K562 (cell line): Measurements from ENCODE around the gene EZH1. TPM values are rescaled to one million over a fixed set of nuclear protein-coding genes. Genes with fewer than 3 reads are reported as not detected.

Source experiments
- ELF4 ChIP-seq: fragments of 450-650 bp; formaldehyde crosslinking; IDR thresholded peaks from 2 replicates; pipeline ENCODE4 v1.4.0; 2022; ENCODE audit warnings: missing genetic modification characterization
- KDM5B ChIP-seq: fragments of 200-600 bp; sonication (generic); IDR thresholded peaks from 2 replicates; pipeline ENCODE4 v1.6.1; 2012; ENCODE audit warnings: low read depth, mild to moderate bottlenecking, moderate library complexity, low read length, control low read depth, inconsistent platforms; ENCODE audit not compliant: insufficient replicate concordance
- RBM22 ChIP-seq: fragments of 200-400 bp; formaldehyde crosslinking; IDR thresholded peaks from 2 replicates; pipeline ENCODE4 v1.6.1; 2018; ENCODE audit warnings: low read length, low read depth; ENCODE audit not compliant: poor library complexity, severe bottlenecking
- ZKSCAN8 ChIP-seq: fragments of 200-800 bp; sonication (Bioruptor generic); IDR thresholded peaks from 2 replicates; pipeline ENCODE4 v1.6.1; 2016; ENCODE audit warnings: missing genetic modification characterization, missing compliant biosample characterization
- ZNF143 ChIP-seq: sonication (generic); formaldehyde crosslinking; IDR thresholded peaks from 2 replicates; pipeline ENCODE4 v1.9.0; 2022; ENCODE audit warnings: mild to moderate bottlenecking, missing genetic modification reagents
- polyA plus RNA-seq, 8 experiments: library from polyadenylated mRNA; depleted of rRNA in 4 of 8; stranded (reverse) in 5 of 8; unstranded in 3 of 8; fragments of >200 nt; fragmentation: Nextera tagmentation in 2 of 8; fragmentation: Illumina TruSeq in 1 of 8; extraction: Ambion mirVana in 2 of 8; extraction: Trizol in 1 of 8; gene quantifications; 2 replicates each; pipeline versions ENCODE4 v1.2.1 to v1.2.3, GENCODE V29; 2011 to 2014; ENCODE audit warnings: inconsistent platforms in 1 of 8, missing spikeins in 1 of 8
- total RNA-seq, 7 experiments: library from RNA; depleted of rRNA in 6 of 7; stranded (reverse); fragments of >200 nt in 6 of 7; fragmentation: Illumina TruSeq in 2 of 7; extraction: Trizol in 2 of 7; gene quantifications; 2 replicates each; pipeline versions ENCODE4 v1.2.1 to v1.2.3, GENCODE V29; 2011 to 2021; ENCODE audit warnings: low replicate concordance in 1 of 7
- TF ChIP-seq, protein P1 (sequence below), 2 experiments: fragments of 450-650 bp in 1 of 2; sonication (generic) in 1 of 2; formaldehyde crosslinking in 1 of 2; IDR thresholded peaks; 2 replicates each; pipeline versions ENCODE4 v1.7.1 to v1.9.0; 2016 to 2022; ENCODE audit warnings: inconsistent platforms in 1 of 2, mild to moderate bottlenecking in 1 of 2, missing genetic modification reagents in 1 of 2
- TF ChIP-seq, protein P2 (sequence below): fragments of 250-450 bp; sonication (Bioruptor Pico); IDR thresholded peaks from 2 replicates; pipeline ENCODE4 v1.5.0; 2020; ENCODE audit warnings: mild to moderate bottlenecking

EZH1 gene
- total and polyA plus RNA-seq, 9 of the 15 experiments (the other 6 are each of a cell fraction or from before 2014, with no cell fraction given), result 8.6 to 40.8 (median 22.9) TPM

DNA sequence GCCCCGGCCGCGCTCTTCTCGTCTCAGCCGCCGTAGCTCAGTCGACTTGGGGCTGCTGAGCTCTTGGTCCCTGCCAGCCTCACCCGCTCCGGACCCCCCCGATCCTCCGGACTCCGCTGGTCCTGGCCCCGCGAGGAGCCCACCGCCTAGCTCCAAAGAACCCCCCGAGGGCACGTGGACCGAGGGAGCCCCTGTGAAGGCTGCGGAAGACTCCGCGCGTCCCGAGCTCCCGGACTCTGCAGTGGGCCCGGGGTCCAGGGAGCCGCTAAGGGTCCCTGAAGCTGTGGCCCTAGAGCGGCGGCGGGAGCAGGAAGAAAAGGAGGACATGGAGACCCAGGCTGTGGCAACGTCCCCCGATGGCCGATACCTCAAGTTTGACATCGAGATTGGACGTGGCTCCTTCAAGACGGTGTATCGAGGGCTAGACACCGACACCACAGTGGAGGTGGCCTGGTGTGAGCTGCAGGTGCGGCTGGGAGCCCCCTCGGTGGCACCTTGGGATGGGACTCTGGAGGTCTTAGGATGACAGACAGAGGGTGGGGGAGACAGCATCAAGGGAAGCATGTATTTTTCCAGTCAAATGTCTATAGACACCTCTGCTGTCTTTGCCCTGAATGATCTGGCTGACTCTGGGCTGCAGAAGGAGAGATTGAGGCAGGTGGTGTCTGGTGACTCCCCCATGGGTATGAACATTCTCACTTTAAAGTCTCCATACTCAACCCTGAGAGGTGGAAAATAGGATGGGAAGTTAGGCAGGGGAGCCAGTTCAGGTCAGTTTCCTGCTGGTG lies 36.2 kb upstream of the EZH1 start (continued):
- TF ChIP-seq, protein P1, sequence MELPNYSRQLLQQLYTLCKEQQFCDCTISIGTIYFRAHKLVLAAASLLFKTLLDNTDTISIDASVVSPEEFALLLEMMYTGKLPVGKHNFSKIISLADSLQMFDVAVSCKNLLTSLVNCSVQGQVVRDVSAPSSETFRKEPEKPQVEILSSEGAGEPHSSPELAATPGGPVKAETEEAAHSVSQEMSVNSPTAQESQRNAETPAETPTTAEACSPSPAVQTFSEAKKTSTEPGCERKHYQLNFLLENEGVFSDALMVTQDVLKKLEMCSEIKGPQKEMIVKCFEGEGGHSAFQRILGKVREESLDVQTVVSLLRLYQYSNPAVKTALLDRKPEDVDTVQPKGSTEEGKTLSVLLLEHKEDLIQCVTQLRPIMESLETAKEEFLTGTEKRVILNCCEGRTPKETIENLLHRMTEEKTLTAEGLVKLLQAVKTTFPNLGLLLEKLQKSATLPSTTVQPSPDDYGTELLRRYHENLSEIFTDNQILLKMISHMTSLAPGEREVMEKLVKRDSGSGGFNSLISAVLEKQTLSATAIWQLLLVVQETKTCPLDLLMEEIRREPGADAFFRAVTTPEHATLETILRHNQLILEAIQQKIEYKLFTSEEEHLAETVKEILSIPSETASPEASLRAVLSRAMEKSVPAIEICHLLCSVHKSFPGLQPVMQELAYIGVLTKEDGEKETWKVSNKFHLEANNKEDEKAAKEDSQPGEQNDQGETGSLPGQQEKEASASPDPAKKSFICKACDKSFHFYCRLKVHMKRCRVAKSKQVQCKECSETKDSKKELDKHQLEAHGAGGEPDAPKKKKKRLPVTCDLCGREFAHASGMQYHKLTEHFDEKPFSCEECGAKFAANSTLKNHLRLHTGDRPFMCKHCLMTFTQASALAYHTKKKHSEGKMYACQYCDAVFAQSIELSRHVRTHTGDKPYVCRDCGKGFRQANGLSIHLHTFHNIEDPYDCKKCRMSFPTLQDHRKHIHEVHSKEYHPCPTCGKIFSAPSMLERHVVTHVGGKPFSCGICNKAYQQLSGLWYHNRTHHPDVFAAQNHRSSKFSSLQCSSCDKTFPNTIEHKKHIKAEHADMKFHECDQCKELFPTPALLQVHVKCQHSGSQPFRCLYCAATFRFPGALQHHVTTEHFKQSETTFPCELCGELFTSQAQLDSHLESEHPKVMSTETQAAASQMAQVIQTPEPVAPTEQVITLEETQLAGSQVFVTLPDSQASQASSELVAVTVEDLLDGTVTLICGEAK (IDR thresholded peaks at IDR 0.05), result peak; percentile 31; the same call in 1 of the 2 replicates
- TF ChIP-seq, protein P1 (CRISPR knock-in tag; IDR thresholded peaks at IDR 0.05), result no peak
- TF ChIP-seq ZNF143 (CRISPR knock-in tag), result no peak
- TF ChIP-seq KDM5B, result peak; percentile 15
- TF ChIP-seq ZKSCAN8 (CRISPR knock-in tag), result no peak
- TF ChIP-seq, protein P2, sequence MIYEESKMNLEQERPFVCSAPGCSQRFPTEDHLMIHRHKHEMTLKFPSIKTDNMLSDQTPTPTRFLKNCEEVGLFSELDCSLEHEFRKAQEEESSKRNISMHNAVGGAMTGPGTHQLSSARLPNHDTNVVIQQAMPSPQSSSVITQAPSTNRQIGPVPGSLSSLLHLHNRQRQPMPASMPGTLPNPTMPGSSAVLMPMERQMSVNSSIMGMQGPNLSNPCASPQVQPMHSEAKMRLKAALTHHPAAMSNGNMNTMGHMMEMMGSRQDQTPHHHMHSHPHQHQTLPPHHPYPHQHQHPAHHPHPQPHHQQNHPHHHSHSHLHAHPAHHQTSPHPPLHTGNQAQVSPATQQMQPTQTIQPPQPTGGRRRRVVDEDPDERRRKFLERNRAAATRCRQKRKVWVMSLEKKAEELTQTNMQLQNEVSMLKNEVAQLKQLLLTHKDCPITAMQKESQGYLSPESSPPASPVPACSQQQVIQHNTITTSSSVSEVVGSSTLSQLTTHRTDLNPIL, result no peak
- TF ChIP-seq RBM22, result peak; percentile 36
- TF ChIP-seq ELF4, result no peak
